Esophagus muscularis mucosa (tissue), 4 donors: ENCODE results near the gene ABR. TPM values are rescaled to one million over a fixed set of nuclear protein-coding genes. Genes with fewer than 3 reads are reported as not detected.

ENCODE experiments used
- DNase-seq: peaks from one replicate; pipeline ENCODE4 v3.0.0-alpha.2; 2017; ENCODE audit errors: extremely low spot score
- H3K27ac ChIP-seq, 4 donors: fragments of 200-600 bp; sonication (generic); replicated peaks in 1 of 4; 1 replicate in 3 of 4; 2 replicates in 1 of 4; pipeline ENCODE4 v1.5.1; 2016 to 2019; ENCODE audit warnings: mild to moderate bottlenecking in 1 of 4
- H3K27me3 ChIP-seq, 4 donors: fragments of 200-600 bp; sonication (generic); one replicate each; pipeline versions ENCODE4 v1.5.1 to v1.6.0; 2016 to 2019
- H3K36me3 ChIP-seq, 4 donors: fragments of 200-600 bp; sonication (generic); one replicate each; pipeline ENCODE4 v1.5.1; 2016 to 2019
- H3K4me1 ChIP-seq, 4 donors: fragments of 200-600 bp; sonication (generic); one replicate each; pipeline ENCODE4 v1.5.1; 2016 to 2019
- H3K4me3 ChIP-seq, 4 donors: fragments of 200-600 bp; sonication (generic); 1 replicate in 2 of 4; 2 replicates in 2 of 4; pipeline ENCODE4 v1.5.1; 2016 to 2019; ENCODE audit warnings: mild to moderate bottlenecking in 4 of 4, moderate library complexity in 1 of 4
- H3K9me3 ChIP-seq, 4 donors: fragments of 200-600 bp; sonication (generic); 1 replicate in 3 of 4; 2 replicates in 1 of 4; pipeline ENCODE4 v1.5.1; 2016 to 2019
- EP300 ChIP-seq: sonication (generic); formaldehyde crosslinking; IDR thresholded peaks from one replicate; pipeline ENCODE4 v1.6.1; 2017; ENCODE audit warnings: antibody characterized with exemption
- POLR2A ChIP-seq: fragments of 450-650 bp; IDR thresholded peaks from one replicate; pipeline ENCODE4 v1.6.1; 2017; ENCODE audit warnings: antibody characterized with exemption, moderate library complexity, mild to moderate bottlenecking, low read depth
- POLR2AphosphoS5 ChIP-seq, 2 donors: sonication (generic); formaldehyde crosslinking; IDR thresholded peaks; one replicate each; pipeline ENCODE4 v1.6.1; 2017; ENCODE audit warnings: antibody characterized with exemption in 2 of 2
- WGBS: methylation state at CpG from one replicate; pipeline ENCODE4 v1.1.5; 2018; 5-methylcytosine and 5-hydroxymethylcytosine counted together
- intact Hi-C: fragments of 100-400 bp; cut with DNase I; formaldehyde crosslinking; loops from one replicate; pipeline ENCODE4 v1.15.1; 2023
- total RNA-seq, 4 donors: library from RNA; depleted of rRNA; stranded (reverse); fragments of >200 nt; gene quantifications; one replicate each; pipeline versions ENCODE4 v1.1.0 to v1.2.1, GENCODE V29; 2016
- TF ChIP-seq, protein P1 (sequence below), 3 experiments: fragments of 200-600 bp in 2 of 3; fragments of 450-650 bp in 1 of 3; sonication (generic) in 2 of 3; IDR thresholded peaks; one replicate each; pipeline ENCODE4 v1.5.1; 2017 to 2019; ENCODE audit warnings: antibody characterized with exemption in 3 of 3, mild to moderate bottlenecking in 2 of 3, moderate library complexity in 1 of 3

Gene ABR
- total RNA-seq, 4 donors from 2014 or later, result 98.4 to 142 (median 114) TPM

DNA sequence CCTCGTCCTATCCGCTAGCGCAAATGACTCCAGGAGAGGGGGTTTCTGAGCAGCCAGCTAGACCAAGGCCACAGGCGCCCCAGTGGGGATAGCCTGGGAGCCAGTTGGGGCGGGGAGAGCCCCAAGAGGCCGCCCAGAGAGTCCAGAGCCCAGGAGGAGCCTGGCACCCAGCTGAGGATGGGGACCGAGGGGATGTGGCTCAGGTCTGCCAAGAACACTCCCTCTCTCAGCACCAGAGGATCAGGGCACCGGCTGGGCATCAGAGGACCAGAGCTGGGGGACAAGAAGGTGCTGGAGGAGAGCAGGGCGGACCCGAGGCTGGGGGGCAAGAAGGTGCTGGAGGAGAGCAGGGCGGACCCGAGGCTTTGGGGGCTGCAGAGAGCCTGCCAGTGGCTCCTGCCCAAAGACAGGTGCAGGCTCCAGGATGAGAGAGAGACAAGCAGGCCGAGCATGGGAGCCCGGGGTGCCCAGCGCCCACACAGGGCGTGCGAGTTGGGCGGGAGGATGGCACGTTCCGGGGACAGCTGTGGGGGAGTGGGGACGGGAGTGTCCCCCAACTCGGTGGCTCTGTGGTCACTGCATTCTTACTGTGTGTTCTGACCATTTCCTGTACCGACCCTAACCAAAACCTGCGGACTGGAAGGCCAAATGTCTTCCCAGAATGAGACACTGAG, 143.5 kb downstream of the ABR start:
- H3K27me3 ChIP-seq, result no peaks in the 10 kb centered on the region
- peak overlapping the region in 1 of 4 donors; percentile 1 for H3K27ac ChIP-seq
- H3K4me3 ChIP-seq, result no peak overlapping the region
- no peaks in the 10 kb centered on the region for H3K9me3 ChIP-seq
- DNase-seq, result no peak
- H3K36me3 ChIP-seq, result peaks cover 0 to 37% (median 16%) of the 10 kb centered on the region in 4 donors
- H3K4me1 ChIP-seq, result peaks cover 39 to 62% (median 55%) of the 10 kb centered on the region in 4 donors
- TF ChIP-seq, protein P1, sequence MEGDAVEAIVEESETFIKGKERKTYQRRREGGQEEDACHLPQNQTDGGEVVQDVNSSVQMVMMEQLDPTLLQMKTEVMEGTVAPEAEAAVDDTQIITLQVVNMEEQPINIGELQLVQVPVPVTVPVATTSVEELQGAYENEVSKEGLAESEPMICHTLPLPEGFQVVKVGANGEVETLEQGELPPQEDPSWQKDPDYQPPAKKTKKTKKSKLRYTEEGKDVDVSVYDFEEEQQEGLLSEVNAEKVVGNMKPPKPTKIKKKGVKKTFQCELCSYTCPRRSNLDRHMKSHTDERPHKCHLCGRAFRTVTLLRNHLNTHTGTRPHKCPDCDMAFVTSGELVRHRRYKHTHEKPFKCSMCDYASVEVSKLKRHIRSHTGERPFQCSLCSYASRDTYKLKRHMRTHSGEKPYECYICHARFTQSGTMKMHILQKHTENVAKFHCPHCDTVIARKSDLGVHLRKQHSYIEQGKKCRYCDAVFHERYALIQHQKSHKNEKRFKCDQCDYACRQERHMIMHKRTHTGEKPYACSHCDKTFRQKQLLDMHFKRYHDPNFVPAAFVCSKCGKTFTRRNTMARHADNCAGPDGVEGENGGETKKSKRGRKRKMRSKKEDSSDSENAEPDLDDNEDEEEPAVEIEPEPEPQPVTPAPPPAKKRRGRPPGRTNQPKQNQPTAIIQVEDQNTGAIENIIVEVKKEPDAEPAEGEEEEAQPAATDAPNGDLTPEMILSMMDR (IDR thresholded peaks at IDR 0.05), result no peak
- TF ChIP-seq EP300 (no peak), POLR2A (no peak), POLR2AphosphoS5 (IDR thresholded peaks at IDR 0.05) (no peak)
- WGBS, result 90% methylated on average over 17 of the region's 24 CpGs
- intact Hi-C loops, result no loop called here

GRCh38 chr17:1035546-1036170, 144.1 kb downstream of the ABR start:
- H3K4me3 ChIP-seq, result no peak overlapping the region
- WGBS, result 66% methylated on average over 9 of the region's 17 CpGs
- H3K4me1 ChIP-seq, result peaks cover 42 to 64% (median 56%) of the 10 kb centered on the region in 4 donors
- no peaks in the 10 kb centered on the region for H3K9me3 ChIP-seq
- H3K27ac ChIP-seq, result peak overlapping the region in 1 of 4 donors; percentile 1
- TF ChIP-seq POLR2AphosphoS5 (IDR thresholded peaks at IDR 0.05), result no peak
- intact Hi-C loops, result no loop called here
- H3K36me3 ChIP-seq, result peaks cover 0 to 37% (median 16%) of the 10 kb centered on the region in 4 donors
- no peak for DNase-seq
- no peaks in the 10 kb centered on the region for H3K27me3 ChIP-seq

DNA sequence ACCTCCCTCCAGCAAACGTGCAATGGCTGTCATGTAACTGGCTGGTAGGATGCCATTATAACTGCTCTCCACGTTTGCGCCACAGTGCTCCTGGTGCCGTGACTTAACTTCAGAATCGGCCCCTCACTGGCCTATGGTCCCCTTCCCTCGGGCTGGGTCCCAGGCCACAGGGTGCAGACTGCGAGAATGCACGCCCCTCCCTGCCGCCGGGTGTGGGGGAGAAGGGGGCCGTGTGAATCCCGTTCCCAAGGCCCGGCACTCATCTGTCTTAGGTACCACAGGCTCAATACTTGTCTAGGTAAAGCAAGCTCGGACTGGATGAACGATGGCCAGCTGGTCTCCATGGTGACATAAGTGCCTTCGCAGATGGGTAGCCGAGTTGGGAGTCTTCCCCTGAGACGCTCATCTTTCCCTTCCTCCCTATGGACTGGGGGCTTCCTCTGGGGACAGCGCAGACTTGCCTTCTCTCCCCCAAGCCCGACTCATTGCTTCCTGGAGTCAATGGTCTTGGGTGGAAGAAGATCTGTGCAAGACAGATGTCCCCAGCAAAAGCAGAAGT, 145.1 kb downstream of the ABR start:
- H3K27me3 ChIP-seq, result no peaks in the 10 kb centered on the region
- H3K36me3 ChIP-seq, result peaks cover 0 to 37% (median 16%) of the 10 kb centered on the region in 4 donors
- no peak overlapping the region for H3K4me3 ChIP-seq
- intact Hi-C loops, result no loop called here
- no peak for DNase-seq
- TF ChIP-seq, protein P1 (IDR thresholded peaks at IDR 0.05), result no peak
- TF ChIP-seq POLR2A, result no peak
- no peak for TF ChIP-seq POLR2AphosphoS5 (IDR thresholded peaks at IDR 0.05)
- no peak for TF ChIP-seq EP300
- no peak overlapping the region for H3K27ac ChIP-seq
- no peaks in the 10 kb centered on the region for H3K9me3 ChIP-seq
- H3K4me1 ChIP-seq, result peaks cover 42 to 64% (median 56%) of the 10 kb centered on the region in 4 donors
- WGBS, result 89% methylated on average over 11 of the region's 20 CpGs

- Histone ChIP-seq H3K4me3 (no peak overlapping the region), H3K27ac (no peak overlapping the region), H3K9me3 (no peaks in the 10 kb centered on the region), H3K4me1 (peaks cover 46 to 64% (median 57%) of the 10 kb centered on the region in 4 donors), H3K27me3 (no peaks in the 10 kb centered on the region), H3K36me3 (peaks cover 0 to 37% (median 16%) of the 10 kb centered on the region in 4 donors)
- DNase-seq, result no peak
- TF ChIP-seq, protein P1 (IDR thresholded peaks at IDR 0.05), result no peak
- TF ChIP-seq POLR2A (no peak), POLR2AphosphoS5 (IDR thresholded peaks at IDR 0.05) (no peak), EP300 (no peak)
- WGBS, result 77% methylated on average over 11 of the region's 11 CpGs
- intact Hi-C loops, result no loop called here
Observed at GRCh38 chr17:1033503-1033902, 146.3 kb downstream of the ABR start.

GRCh38 chr17:1032391-1032790, 147.4 kb downstream of the ABR start:
- no peaks in the 10 kb centered on the region for H3K27me3 ChIP-seq
- WGBS, result 77% methylated on average over 27 of the region's 27 CpGs
- no peak for DNase-seq
- peaks cover 47 to 67% (median 66%) of the 10 kb centered on the region in 4 donors for H3K4me1 ChIP-seq
- no peaks in the 10 kb centered on the region for H3K9me3 ChIP-seq
- TF ChIP-seq POLR2A (no peak), POLR2AphosphoS5 (IDR thresholded peaks at IDR 0.05) (no peak), EP300 (no peak)
- TF ChIP-seq, protein P1 (IDR thresholded peaks at IDR 0.05), result no peak
- peak overlapping the region; percentile 85 to 88 (median 86) for H3K27ac ChIP-seq
- intact Hi-C loops, result no loop called here
- peaks cover 0 to 27% (median 13%) of the 10 kb centered on the region in 4 donors for H3K36me3 ChIP-seq
- peak overlapping the region in 1 of 4 donors; percentile 68 for H3K4me3 ChIP-seq
